GM10847 (cell line): ENCODE results near the gene ADCY7.

Source experiments
- POLR2A ChIP-seq: IDR thresholded peaks from 2 replicates; pipeline ENCODE4 v1.6.1; 2011; ENCODE audit not compliant: insufficient read length; ENCODE audit errors: extremely low read depth

The ADCY7 gene

DNA sequence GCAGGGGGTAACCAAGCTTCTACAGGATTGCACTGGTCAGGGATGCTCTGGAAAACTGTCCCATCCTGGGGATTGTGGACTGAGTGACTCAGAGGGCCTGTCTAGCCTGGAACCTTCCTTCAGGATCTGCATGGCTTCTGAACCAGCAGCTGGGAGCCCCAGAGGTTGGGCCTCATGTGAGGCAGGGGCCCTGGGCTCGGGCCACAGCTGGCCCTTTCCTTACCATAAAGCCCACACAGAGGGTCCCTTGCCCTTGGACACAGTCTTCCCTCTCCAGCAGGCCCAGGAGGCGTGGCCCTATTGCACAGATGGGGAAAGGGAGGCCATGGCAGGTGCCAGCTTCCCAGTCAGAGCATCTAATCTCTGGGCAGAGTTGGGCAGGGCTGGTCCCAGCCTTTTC is 30.5 kb downstream of the ADCY7 start:
- TF ChIP-seq POLR2A: no peak

DNA sequence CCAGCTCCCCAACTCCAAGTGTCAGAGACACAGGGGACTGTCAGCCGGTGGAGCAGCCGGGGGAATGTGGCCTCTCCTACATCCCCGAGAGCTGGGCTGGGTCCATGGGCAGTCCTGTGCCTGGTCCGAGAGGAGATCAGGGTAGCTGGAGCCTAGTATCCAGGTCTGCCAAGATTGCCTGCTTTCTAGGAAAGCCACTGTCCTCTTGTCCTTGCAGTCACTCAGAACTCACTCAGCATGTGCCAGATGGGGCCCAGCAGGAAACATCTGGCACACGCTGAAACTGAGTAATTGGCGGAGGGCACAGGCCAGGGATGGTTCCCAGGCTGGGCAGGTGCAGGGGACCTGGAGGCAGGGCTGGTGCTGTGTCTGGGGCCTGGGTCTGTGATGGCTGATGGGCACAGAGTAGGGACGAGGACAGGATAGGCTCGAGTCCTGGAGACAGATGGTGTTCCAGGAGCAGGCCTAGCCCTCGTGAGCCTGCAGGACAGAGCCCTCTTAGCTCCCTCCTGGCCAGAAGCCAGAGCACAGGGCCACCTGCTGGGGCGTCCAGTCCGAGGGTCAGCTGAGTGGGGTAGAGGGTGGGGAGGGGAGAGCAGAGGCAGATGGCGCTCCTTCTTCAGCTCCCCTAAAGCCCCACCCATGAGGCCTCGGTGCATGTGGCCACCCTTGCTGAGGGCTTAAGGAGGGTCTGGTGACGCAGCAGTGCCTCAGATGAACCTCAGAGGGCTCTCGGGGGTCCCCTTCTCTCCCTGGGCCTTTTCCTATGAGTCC is 31.1 kb downstream of the ADCY7 start:
- no peak for TF ChIP-seq POLR2A

DNA sequence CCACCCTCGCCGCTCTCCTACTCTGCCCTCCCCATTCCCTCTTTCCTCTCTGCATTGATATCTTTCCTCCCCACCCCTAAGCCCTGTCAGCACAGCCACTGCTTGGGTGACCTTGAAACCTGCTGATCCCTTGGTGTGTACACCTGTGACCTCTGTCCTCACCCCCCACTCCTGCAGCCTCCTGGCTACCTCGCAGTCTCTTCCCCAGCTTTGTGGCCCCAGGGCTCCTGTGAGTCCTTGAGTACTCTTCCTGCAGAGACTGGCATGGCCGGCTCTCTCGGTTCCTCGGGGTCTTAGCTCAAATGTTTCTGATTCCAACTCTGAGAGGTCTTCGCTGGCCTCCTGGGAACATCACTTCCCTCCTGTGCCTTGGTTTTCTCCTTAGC is 31.7 kb downstream of the ADCY7 start:
- no peak for TF ChIP-seq POLR2A

DNA sequence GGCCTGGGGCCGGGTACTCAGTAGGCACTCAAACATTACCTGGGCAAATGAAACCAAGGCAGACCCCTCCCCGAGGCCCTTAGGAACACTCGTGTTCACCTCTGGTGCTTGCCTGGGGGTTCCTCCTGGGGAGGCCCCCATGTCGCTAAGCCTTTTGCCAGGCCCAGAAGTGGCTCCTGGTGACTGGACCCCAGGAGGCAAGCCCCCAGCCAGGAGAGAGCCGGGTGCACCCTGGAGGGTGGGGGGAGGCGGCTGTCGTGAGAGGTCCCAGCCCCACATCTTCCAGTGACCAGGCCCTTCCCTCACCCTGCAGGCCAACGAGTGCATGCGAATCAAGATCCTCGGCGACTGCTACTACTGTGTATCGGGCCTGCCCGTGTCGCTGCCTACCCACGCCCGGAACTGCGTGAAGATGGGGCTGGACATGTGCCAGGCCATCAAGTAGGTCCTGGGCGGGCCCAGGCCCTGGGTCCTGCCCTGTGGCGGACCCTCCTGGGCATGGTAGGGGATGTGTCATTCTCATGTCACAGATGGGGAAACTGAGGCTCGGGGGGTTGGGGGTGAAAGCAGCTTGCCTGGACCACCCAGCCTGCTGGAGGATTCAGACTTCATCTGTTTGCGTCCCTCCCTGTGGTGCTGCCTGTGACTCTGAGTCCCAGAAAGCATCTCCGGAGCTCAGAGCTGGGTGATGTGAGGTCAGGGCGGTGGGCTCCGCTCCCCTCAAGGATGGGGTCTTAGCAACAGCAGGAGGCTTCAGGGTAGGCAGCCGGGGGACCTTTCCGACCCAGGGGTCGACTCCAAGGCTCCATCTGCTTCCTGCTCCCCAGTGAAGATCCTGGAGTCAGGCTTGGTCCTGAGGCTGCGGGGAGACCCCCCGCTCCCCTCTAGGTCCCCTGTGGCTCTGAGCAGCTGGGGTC is 32.5 kb downstream of the ADCY7 start:
- no peak for TF ChIP-seq POLR2A

DNA sequence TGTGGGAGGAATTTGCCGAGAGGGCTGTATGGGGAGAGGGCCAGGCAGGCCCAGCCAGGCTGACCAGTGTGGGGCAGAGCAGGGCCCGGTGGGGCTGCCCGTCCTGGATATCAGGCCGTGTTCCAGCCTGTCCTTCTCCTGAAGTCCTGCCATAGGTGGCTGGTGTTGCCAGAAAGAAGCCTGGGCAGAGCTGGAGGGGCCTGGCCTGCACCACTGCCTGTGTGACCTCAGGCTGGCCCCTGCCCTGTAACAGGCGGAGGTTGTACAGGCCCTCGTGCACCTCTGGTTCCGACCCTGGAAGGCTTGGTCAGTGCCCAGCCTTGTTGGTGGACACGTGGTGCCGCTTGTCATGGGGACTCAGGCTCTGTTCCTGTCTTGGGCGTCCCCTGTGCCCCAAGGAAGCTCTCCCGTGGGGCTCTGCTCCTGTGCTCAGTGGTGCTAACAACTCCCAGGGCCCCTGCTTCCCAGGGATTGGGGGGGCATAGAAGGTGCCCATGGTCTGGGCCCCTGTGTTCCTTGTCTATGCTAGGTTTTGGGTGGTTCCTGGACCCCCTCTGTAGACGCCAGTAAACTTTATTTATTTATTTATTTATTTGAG is 33.3 kb downstream of the ADCY7 start:
- no peak for TF ChIP-seq POLR2A

DNA sequence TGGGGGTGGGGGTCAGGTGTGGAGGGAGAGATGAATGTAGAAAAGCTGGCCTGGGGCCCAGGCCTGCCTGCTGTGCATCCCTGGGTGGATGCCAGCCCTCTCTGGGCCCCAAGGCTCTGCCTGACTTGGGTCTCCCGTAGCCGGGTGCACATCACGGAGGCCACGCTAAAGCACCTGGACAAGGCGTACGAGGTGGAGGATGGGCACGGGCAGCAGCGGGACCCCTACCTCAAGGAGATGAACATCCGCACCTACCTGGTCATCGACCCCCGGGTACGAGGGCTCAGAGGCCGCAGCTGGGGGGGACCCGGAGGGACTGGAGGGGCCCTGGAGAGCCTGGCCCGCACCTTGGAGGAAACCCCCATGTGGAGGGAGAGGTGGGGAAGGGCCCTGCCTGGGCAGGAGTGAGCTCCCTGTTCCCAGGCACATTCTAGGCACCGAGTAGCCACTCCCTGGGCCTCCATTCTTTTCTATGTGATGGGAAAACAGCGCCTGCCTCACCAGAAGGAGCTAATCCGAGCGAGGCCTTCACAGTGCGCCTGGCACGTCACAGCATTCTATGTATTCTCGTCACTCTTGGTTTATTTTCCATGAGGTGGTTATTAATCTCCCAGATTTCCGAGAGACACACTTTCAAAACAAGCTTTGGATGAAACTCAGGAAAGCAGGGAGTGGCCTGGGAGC is 34.7 kb downstream of the ADCY7 start:
- no peak for TF ChIP-seq POLR2A

DNA sequence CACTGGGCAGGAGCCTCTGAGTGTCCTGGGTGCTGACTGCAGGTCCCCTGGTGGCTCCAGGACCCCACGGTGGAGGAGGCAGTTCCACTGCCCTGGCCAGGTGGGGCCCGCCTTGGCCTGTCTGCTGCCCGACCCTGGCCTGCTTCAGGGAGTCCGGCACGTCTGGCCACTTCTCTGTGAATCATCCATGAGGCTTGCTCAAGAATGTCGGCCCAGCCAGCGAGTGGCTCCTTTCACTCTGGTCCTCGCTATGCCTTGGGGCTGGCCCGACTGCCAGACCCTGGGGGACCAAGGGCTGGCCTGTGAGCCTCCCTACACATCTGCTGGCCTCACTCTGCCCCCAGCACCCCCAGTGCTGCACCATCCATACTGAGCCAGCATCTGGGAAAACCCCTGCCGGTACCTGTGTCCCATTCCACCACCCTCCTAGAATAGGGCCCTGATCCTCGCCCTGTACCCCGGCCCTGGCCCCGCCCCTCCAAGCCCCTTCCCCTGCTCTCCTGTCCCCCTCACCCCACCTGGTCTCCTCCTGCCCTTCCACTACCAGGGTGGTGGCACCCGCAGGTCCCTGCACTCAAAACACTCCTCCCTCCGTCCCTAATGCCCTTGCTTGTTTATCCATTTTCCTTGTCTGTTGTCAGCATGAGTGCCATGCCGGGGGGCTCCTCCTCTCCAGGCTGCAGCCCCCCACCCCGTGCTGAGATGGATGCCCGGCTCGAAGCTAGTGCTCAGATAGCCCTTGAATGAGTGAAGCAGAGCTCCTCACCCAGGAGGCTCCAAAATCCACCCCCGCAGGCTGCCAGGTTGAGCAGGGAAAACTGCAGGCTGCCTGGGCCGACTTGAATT is 35.5 kb downstream of the ADCY7 start:
- TF ChIP-seq POLR2A: no peak

DNA sequence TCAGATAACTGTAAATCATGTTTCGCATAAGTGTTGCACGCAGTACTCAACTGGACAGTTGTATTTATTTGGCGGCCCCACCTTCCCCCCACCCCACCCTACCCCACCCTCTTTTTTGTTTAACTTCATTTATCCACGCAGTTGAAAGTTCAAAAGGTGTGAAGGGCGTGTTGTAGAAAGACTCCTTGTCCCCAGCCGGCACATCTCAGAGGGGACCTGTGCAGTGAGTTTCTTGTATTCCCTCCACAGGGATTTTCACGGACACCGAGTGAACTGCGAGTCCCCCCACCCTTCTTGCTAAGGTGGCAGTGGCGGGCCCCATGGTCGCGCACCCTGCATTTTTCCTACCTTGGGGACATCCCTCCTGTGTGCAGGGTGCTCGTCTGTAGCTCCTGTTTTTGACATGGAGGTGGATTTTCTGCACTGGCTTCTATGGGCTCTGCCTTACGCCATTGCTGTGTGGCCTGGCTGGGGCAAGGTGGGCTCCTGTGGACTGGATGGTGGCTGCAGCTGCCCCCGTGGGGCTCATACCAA is 36.2 kb downstream of the ADCY7 start:
- TF ChIP-seq POLR2A: no peak

DNA sequence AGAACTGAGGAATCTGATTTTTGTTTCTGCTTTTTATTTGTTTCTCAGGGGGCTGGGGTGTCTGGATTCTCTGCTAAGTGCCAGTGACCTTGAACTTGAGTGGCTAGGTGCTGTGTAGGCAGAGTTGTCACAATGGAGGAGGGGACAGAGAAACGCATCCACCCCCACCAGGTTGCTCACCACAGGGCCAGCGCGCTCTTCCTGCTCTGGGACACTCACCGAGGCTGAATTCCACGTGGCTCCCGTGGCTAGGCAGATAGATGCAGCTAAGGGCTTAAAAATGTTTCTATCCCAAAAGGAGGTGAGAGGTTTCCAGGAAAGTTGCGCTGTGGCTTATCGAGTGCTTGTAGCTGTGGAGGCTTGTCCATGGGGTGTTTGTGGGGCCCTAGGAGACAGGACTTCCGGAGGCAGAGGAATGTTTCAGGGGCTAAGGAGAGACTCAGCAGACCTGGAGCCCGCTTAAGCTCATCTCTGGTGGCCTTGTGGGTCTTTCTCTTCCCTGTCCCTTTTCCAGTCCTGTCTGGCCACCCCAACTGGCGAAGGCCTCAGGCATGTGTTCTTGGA is 36.8 kb downstream of the ADCY7 start:
- TF ChIP-seq POLR2A: no peak

DNA sequence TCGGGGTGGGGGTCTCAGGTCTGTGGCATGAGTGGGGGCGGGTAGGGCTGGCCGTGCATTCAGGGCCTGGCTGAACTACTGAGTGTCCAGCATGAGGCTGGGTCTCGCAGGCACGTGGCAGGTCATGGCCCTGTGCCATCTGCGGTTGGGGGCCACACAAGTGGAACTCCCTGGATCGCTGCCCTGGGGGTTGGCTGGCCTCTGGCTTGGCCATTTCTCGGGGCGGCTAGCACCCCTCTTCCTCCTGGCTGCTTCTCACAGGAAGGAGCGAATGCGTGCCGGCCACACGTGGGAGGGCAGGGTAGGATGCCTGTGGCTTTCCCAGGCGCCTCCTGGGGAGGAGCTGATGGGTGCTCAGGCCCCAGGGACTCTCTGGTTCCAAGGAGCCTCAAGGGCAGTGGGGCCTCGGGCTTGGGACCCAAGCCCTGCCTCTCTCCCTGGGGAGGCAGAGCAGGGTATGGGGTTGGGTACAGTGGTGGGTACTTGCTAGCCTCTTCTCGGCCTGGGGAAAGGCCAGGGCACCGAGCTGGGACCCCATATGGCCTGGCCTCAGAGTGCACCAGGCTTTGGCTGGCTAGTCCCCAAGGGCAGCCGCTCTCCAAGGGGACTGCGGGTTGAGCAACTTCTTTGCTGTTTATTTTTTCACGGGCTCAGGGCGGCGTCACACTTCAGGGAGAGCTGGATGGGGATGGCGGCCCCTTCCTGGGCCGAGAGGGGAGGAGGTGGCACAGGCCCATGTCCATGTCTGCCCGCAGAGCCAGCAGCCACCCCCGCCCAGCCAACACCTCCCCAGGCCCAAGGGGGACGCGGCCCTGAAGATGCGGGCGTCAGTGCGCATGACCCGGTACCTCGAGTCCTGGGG is 37.5 kb downstream of the ADCY7 start:
- no peak for TF ChIP-seq POLR2A

DNA sequence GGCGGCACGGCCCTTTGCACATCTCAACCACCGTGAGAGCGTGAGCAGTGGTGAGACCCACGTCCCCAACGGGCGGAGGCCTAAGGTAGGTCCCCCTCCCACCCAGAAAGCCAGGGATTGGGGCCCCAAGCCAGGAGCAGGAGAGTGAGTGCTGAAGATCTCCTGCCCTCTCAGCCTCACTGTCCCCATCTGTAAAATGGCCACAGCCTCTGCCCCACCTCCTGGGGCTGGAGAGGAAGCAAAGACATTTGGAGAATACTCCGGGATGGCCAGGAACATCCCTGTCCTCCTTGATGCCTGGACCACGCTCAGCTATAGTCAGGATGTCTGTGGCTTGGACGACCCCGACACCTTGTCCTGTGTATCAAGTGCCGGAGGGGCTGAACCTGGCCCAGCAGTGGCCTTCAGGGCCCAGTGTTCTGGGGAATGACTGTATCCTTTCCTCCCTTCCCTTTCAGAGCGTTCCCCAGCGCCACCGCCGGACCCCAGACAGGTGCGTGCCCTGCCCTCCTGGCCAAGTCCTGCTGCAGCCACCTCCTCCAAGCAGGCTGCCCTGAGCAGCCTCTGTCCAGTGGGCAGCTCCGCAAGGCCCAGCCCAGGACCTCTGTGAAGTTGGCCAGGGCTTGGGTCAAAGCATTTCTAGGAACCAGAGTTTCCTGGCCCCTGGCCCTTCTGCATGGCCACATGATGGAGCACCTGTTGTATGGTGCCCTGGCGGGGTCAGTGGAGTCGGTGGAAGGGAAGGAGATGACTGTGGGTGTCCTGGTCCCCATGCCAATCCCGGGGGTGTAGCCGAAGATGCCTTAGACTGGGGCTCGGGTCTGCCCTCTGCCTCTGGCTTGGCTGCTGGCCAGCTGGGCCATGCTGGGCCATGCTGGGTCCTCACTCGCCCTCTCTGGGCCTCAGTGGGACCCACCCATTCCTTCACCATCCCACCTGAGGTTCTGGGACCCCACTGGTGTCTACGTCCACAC is 38.4 kb downstream of the ADCY7 start:
- TF ChIP-seq POLR2A: no peak

DNA sequence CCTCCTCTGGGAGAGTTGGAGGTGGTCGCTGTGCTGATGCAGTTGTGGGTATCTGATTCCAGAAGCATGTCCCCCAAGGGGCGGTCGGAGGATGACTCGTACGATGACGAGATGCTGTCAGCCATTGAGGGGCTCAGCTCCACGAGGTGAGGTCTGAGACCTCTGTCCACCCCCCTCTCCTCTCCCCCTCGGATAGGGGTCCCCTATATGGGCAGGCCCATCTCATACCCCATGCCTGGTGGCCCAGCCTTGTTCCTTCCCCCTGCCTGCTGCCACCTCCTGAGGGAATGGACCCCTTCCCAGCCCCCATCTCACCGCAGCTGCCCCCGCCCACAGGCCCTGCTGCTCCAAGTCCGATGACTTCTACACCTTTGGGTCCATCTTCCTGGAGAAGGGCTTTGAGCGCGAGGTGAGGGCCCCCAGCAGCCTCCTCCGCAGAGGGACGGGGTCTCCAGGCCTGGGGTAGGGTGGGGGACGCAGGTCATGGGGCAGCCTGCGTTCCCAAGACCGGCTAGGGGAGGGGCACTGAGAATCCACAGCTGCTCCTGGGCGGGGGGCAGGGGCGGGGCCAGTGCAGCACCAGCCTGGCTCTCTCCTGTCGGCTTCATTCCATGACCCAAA is 39.2 kb downstream of the ADCY7 start:
- no peak for TF ChIP-seq POLR2A

DNA sequence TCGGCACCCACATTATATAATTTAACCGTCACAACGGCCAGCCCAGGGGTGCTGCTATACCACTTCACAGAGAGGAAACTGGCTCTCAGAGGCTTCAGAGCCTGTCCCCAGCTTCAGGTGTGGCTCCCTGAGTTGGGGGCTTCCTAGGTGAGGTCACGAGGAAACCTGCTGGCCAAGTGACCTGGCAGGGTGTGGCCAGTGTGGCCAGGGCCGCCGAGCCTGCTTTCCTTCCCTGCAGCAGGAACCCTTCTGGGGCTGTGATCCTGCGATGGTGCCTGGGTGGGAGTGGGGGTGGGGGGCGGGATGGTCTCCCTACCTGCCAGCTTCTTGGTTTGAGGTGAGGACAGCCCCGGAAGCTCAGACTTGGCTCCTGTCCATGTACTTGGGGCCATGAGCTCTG is 39.9 kb downstream of the ADCY7 start:
- TF ChIP-seq POLR2A: no peak
